ENCODE results near the gene CDKN1C.

The CDKN1C gene

GRCh38 chr11:2860636-2861035 is 24.9 kb downstream of the CDKN1C start:
- H3K4me3 ChIP-seq (ENCODE audit: low read depth, low read length) = no peak overlapping the region
- TF ChIP-seq CTCF (IDR thresholded peaks at IDR 0.05; ENCODE audit: control insufficient read depth, extremely low read depth, insufficient read depth) = no peak
- DNase-seq (ENCODE audit: low read depth) = no peak

DNA sequence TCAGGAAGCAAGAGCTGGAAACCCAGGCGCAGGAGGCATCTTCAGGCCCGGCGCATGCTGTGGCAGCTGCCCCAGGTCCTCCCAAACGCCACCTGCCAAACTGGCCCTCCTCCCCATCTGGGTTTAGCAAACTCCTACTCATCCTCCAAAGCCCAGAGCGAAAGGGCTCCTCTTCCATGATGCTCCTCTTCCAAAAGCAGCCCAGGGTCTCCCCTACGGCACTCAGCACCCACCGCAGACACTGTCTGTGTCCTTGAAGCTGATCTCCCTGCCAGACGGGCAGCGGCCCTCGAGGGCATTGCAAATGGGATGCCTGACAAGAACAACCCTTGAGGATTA is 25.9 kb downstream of the CDKN1C start:
- no peak for DNase-seq (ENCODE audit: low read depth)
- H3K4me3 ChIP-seq (ENCODE audit: low read depth, low read length) = no peak overlapping the region
- no peak for TF ChIP-seq CTCF (IDR thresholded peaks at IDR 0.05; ENCODE audit: control insufficient read depth, extremely low read depth, insufficient read depth)

GRCh38 chr11:2858995-2859698 is 26.4 kb downstream of the CDKN1C start:
- no peak overlapping the region for H3K4me3 ChIP-seq (ENCODE audit: low read depth, low read length)
- no peak for DNase-seq (ENCODE audit: low read depth)
- TF ChIP-seq CTCF (IDR thresholded peaks at IDR 0.05; ENCODE audit: control insufficient read depth, extremely low read depth, insufficient read depth) = no peak

- no peak for TF ChIP-seq CTCF (IDR thresholded peaks at IDR 0.05; ENCODE audit: control insufficient read depth, extremely low read depth, insufficient read depth)
- no peak overlapping the region for H3K4me3 ChIP-seq (ENCODE audit: low read depth, low read length)
- DNase-seq (ENCODE audit: low read depth) = no peak
These were observed 27.7 kb downstream of the CDKN1C start for GRCh38 chr11:2857918-2858317.

GRCh38 chr11:2857276-2857675 is 28.3 kb downstream of the CDKN1C start:
- DNase-seq (ENCODE audit: low read depth) = no peak
- TF ChIP-seq CTCF (IDR thresholded peaks at IDR 0.05; ENCODE audit: control insufficient read depth, extremely low read depth, insufficient read depth) = no peak
- no peak overlapping the region for H3K4me3 ChIP-seq (ENCODE audit: low read depth, low read length)

DNA sequence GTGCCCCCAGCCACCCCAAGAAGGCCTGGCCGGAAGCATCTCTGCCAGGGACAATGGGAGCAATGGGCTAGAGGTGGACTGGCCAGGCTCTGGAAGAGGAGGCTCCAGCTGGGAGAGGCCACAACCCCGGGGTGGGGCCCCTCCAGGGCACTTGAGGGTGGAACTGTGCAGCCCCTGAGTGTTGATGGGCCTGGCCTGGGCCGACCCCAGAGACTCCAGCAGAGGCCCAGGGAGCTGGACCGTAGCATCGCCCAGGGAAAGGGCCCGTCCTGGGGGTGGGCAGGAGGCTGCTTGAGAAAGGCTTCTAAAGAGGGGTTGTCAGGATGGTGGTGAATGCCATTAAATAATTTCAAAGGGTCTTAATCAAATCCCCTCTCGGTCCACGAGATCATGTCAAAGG is 30.4 kb downstream of the CDKN1C start:
- no peak for TF ChIP-seq CTCF (IDR thresholded peaks at IDR 0.05; ENCODE audit: control insufficient read depth, extremely low read depth, insufficient read depth)
- DNase-seq (ENCODE audit: low read depth) = no peak
- no peak overlapping the region for H3K4me3 ChIP-seq (ENCODE audit: low read depth, low read length)

- H3K4me3 ChIP-seq (ENCODE audit: low read depth, low read length) = no peak overlapping the region
- no peak for TF ChIP-seq CTCF (IDR thresholded peaks at IDR 0.05; ENCODE audit: control insufficient read depth, extremely low read depth, insufficient read depth)
- no peak for DNase-seq (ENCODE audit: low read depth)
These were observed 31.5 kb downstream of the CDKN1C start for GRCh38 chr11:2853997-2854560.
